T-helper 17 cell (primary cell): ENCODE measurements around the gene PGF. TPM values are rescaled to one million over a fixed set of nuclear protein-coding genes. Genes with fewer than 3 reads are reported as not detected.

Experiments used
- ATAC-seq: fragments of 150-1000 bp; cut with Tn5 transposase; 2 replicates; pipeline ENCODE4 v1.10.0; 2021; ENCODE audit warnings: mild to moderate bottlenecking, moderate library complexity
- DNase-seq, 3 donors: peaks; one replicate each; pipeline versions ENCODE4 v3.0.0 to v3.0.0-alpha.2; 2020 to 2021
- H3K9me3 ChIP-seq: one replicate; pipeline ENCODE4 v1.7.0; 2013; ENCODE audit warnings: low read length, mild to moderate bottlenecking; ENCODE audit not compliant: control insufficient read depth, poor library complexity, severe bottlenecking
- H3K27ac Mint-ChIP-seq: one replicate; pipeline ENCODE4 v1.8.0; 2022; ENCODE audit warnings: mild to moderate bottlenecking, moderate library complexity, mixed read lengths
- H3K27me3 Mint-ChIP-seq: one replicate; pipeline ENCODE4 v1.8.0; 2022; ENCODE audit warnings: mixed read lengths
- H3K36me3 Mint-ChIP-seq: one replicate; pipeline ENCODE4 v1.8.0; 2022; ENCODE audit warnings: low read depth, mixed read lengths
- H3K4me1 Mint-ChIP-seq: one replicate; pipeline ENCODE4 v1.8.0; 2022; ENCODE audit warnings: mild to moderate bottlenecking, mixed read lengths
- H3K4me3 Mint-ChIP-seq: one replicate; pipeline ENCODE4 v1.8.0; 2022; ENCODE audit warnings: mild to moderate bottlenecking, moderate library complexity, mixed read lengths
- total RNA-seq, 4 donors: library from RNA in 2 of 4; stranded (reverse) in 2 of 4; gene quantifications; one replicate each; pipeline ENCODE4 v1.2.3 and lab custom pipeline; 2022 to 2026

PGF gene
- total RNA-seq, 2 donors from 2014 or later = not detected

DNA sequence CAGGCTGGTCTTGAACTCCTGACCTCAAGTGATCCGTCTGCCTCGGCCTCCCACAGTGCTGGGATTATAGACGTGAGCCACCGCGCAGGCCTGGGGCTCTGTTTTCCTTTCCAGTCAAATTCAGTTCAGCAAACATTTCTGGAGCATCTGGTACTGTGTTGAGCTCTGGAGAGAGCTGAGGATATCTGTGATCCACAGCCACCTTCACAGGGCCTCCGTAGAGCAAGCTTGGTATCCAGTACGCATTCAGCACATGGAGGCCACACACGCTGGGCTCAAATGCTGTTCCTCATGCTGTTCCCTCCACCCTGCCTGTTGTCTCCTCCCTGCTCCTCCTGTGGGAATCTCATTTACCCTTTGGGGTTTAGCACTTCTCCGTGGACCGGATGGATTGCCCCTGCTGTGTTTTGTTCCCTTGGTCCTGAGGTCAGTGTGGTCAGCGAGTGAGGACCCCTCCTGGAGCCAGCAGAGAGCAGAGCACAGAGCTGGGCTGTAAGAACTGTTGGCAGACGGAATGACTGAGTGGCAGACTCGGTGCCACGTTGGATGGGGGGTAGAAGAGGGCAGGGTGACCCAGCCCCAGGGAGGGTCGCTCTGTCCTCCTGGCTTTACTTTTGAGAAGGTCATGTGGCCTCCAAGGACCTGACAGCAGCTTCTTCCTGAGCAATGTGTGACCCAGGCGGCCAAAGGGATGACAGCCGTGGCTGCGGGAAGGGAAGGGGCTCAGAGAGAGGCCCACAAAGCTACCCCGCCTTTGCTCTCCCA lies 33.2 kb downstream of the PGF start:
- Mint-ChIP-seq H3K4me1 (peaks cover 11% of the 10 kb centered on the region), H3K36me3 (peaks cover 3% of the 10 kb centered on the region), H3K27me3 (peaks cover 25% of the 10 kb centered on the region), H3K27ac (no peak overlapping the region), H3K4me3 (peak overlapping the region; percentile 49)
- H3K9me3 ChIP-seq = no peaks in the 10 kb centered on the region
- DNase-seq (no peak), ATAC-seq (no peak)

- H3K9me3 ChIP-seq = no peaks in the 10 kb centered on the region
- DNase-seq = no peak
Observed at GRCh38 chr14:74921053-74921620, 34.3 kb downstream of the PGF start.

DNA sequence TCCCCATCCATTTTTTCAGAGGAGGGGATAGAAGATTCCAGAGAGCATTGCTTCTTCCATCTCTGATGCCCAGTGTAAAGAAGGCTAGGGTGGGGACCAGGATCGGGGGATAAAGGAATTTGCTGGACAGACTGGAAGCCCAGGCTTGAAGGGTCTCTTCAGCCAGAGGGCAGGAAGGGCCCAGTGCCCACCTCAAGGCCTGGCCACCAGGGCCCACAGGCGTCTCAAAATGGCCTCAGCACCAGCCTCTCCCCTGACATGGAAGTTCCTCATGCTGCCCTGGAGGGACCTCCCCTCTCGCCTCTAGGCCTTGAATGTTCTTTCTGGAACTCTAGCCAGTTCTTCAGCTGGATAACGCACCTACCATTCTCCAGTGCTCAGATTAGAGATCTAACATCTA lies 35.1 kb downstream of the PGF start:
- Mint-ChIP-seq H3K27me3 (peaks cover 11% of the 10 kb centered on the region), H3K36me3 (peaks cover 3% of the 10 kb centered on the region), H3K4me1 (peaks cover 9% of the 10 kb centered on the region), H3K27ac (no peak overlapping the region), H3K4me3 (no peak overlapping the region)
- DNase-seq (no peak), ATAC-seq (no peak)
- no peaks in the 10 kb centered on the region for H3K9me3 ChIP-seq

More at GRCh38 chr14:74921053-74921620, 34.3 kb downstream of the PGF start:
- ATAC-seq = no peak
- Mint-ChIP-seq H3K4me3 (no peak overlapping the region), H3K27me3 (peaks cover 15% of the 10 kb centered on the region), H3K36me3 (peaks cover 3% of the 10 kb centered on the region), H3K4me1 (peaks cover 9% of the 10 kb centered on the region), H3K27ac (no peak overlapping the region)

DNA sequence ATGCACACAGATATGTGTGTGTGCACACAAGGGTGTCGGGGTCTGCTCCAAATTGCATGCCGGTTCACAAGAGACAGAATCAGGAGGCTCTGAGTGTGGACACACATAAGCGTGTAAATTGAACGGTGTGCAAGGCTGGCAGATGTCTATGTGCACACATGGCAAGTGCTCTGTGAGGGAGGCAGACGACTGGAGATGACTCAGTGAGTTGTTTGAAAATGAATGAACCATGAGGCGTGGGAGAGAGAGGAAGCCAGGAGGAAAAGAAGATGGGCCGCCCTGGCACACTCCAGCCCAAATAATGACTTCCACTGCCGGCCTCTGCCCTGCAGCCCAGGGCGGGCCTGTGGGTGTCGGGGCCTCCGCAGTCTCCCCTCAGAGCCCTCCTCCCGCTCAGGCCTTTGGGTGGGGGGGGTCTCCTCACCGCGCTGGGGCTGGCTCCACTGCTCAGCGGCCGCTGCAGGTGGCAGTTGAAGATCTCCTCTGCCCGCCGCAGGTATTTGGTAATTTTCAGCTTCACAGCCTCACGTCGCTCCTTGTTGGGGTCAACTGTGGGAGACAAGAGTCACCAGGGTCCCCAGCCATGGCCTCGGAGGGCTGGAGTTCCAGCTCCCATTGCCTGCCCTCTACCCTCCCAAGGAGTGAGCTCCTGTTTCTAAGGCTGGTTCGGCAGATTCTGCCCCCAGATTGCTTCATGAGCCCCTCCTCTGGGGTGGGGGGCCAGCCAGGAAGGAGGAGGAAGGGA lies 35.8 kb downstream of the PGF start:
- ATAC-seq = no peak

DNA sequence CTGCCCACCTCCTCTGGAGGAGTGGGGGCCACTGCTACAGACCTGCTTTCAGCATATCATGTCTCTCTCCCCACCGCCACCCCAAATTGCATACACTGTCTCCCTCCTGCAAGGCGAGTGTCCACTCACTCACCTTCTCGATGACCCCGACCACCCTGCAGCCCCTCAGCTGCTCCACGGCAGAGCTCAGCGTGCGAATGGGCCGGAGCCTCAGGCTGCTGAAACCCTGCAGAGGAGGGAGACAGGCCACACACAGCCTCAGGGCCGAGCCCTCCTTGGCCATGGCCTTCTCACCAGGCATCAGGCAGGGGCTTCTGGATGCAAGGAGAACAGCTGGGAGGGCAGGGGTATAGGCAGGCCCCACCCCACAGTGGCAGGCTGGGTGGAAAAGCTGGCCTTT lies 37.0 kb downstream of the PGF start:
- Mint-ChIP-seq H3K36me3 (no peaks in the 10 kb centered on the region), H3K27me3 (no peaks in the 10 kb centered on the region), H3K4me3 (no peak overlapping the region), H3K27ac (no peak overlapping the region), H3K4me1 (peaks cover 6% of the 10 kb centered on the region)
- no peak for ATAC-seq
- DNase-seq = no peak
- H3K9me3 ChIP-seq = no peaks in the 10 kb centered on the region

More for the DNA sequence above, 35.8 kb downstream of the PGF start:
- Mint-ChIP-seq H3K36me3 (peaks cover 3% of the 10 kb centered on the region), H3K4me1 (peaks cover 9% of the 10 kb centered on the region), H3K4me3 (no peak overlapping the region), H3K27me3 (peaks cover 7% of the 10 kb centered on the region), H3K27ac (no peak overlapping the region)
- H3K9me3 ChIP-seq = no peaks in the 10 kb centered on the region
- no peak for DNase-seq

- Mint-ChIP-seq H3K36me3 (no peaks in the 10 kb centered on the region), H3K4me1 (peaks cover 6% of the 10 kb centered on the region), H3K27me3 (no peaks in the 10 kb centered on the region), H3K27ac (peak overlapping the region; percentile 54), H3K4me3 (no peak overlapping the region)
- no peak for ATAC-seq
- H3K9me3 ChIP-seq = no peaks in the 10 kb centered on the region
- no peak for DNase-seq
Observed at GRCh38 chr14:74917646-74918081, 37.7 kb downstream of the PGF start.

DNA sequence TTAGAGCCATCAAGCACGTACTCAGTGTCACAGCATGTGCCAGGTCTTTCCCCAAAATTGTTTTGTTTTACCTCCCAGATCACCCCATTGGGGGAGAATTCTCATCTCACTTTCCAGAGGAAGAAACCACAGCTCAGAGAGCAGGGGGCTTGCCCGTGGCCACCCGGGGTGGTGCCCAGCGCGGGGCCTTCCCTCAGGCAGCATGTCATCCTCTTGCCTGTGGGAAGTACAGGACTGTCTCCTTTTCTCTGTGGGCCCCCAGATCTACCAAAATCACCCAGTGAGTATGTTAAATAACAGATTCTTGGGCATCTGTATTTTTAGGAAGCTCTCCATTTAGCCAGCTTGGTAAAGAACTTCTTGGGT lies 38.2 kb downstream of the PGF start:
- Mint-ChIP-seq H3K27me3 (no peaks in the 10 kb centered on the region), H3K27ac (peak overlapping the region; percentile 54), H3K4me3 (no peak overlapping the region), H3K4me1 (peaks cover 5% of the 10 kb centered on the region), H3K36me3 (no peaks in the 10 kb centered on the region)
- no peak for ATAC-seq
- no peaks in the 10 kb centered on the region for H3K9me3 ChIP-seq
- no peak for DNase-seq

- DNase-seq (no peak), ATAC-seq (no peak)
- no peak overlapping the region for H3K27ac Mint-ChIP-seq
- H3K9me3 ChIP-seq = no peaks in the 10 kb centered on the region
- peaks cover 2% of the 10 kb centered on the region for H3K4me1 Mint-ChIP-seq
- H3K27me3 Mint-ChIP-seq = no peaks in the 10 kb centered on the region
- H3K36me3 Mint-ChIP-seq = no peaks in the 10 kb centered on the region
- no peak overlapping the region for H3K4me3 Mint-ChIP-seq
Observed at GRCh38 chr14:74915826-74916225, 39.6 kb downstream of the PGF start.

DNA sequence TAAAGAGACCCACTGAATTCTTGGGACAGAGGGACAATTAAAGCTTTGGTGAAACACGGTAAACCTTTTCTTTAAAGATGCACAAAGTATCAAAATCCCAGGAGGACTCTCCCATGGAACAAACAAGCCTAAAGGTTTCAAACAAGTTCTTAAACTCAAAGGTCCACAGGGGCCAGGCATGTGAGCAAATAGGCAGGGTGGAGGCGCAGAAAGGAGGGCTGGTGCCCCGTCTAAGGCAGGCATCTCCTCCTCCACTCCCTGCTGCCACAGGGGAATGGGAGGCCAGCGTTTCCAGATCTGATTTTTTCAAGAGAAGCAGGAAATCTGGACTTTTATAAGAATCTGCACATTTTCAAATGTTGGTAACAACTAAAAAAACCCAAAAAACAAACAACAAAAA lies 40.0 kb downstream of the PGF start:
- Mint-ChIP-seq H3K4me3 (no peak overlapping the region), H3K4me1 (no peaks in the 10 kb centered on the region), H3K27ac (no peak overlapping the region), H3K36me3 (no peaks in the 10 kb centered on the region), H3K27me3 (no peaks in the 10 kb centered on the region)
- DNase-seq = no peak
- no peak for ATAC-seq
- no peaks in the 10 kb centered on the region for H3K9me3 ChIP-seq

- H3K9me3 ChIP-seq = no peaks in the 10 kb centered on the region
- Mint-ChIP-seq H3K36me3 (no peaks in the 10 kb centered on the region), H3K27ac (no peak overlapping the region), H3K27me3 (no peaks in the 10 kb centered on the region), H3K4me1 (no peaks in the 10 kb centered on the region), H3K4me3 (no peak overlapping the region)
- DNase-seq (no peak), ATAC-seq (no peak)
Observed at GRCh38 chr14:74913986-74914573, 41.3 kb downstream of the PGF start.

DNA sequence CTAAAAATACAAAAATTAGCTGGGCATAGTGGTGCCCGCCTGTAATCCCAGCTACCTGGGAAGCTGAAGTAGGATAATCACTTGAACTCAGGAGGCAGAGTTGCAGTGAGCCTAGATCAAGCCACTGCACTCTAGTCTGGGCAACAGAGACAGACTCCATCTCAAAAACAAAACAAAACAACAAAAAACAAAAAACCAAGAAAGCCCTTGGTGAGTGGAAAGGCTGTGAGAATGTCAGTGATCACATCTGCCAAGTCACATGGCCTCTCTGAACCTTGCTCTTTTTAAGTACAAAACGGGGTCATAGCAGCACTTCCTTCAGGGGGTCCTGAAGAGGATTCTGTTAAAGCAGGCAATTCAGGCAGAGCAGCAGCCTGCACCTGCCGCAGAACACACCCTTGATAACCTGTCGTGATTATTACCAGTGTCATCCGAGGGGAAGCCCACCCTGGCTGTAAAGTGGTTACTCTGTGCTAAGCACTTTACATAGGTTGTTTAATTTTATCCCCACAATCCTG lies 41.9 kb downstream of the PGF start:
- no peak for DNase-seq
- no peak overlapping the region for H3K27ac Mint-ChIP-seq
- no peaks in the 10 kb centered on the region for H3K4me1 Mint-ChIP-seq
- ATAC-seq = no peak
- H3K9me3 ChIP-seq = no peaks in the 10 kb centered on the region
- no peaks in the 10 kb centered on the region for H3K36me3 Mint-ChIP-seq
- H3K27me3 Mint-ChIP-seq = no peaks in the 10 kb centered on the region
- H3K4me3 Mint-ChIP-seq = no peak overlapping the region

DNA sequence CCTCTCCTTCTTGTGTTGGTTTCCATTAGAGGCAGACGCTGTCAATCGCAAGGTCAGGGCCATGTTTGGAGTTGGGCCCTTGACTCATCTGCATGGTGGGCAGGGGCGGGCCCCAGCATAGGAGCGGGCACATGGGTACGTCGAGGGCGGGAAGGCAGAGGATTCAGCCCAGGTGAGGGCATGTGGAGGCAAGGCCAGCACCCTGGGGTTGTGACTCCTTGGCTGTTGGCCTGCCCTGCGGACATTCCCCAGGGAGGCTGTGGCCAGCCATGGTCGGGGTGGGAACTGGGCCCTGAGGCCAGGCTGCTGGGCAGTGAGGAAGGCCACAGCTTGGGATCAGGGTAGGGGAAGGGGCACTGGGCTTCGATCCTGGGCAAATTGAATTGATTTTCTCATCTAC lies 42.6 kb downstream of the PGF start:
- H3K9me3 ChIP-seq = no peaks in the 10 kb centered on the region
- Mint-ChIP-seq H3K4me1 (no peaks in the 10 kb centered on the region), H3K27ac (no peak overlapping the region), H3K4me3 (no peak overlapping the region), H3K36me3 (no peaks in the 10 kb centered on the region), H3K27me3 (no peaks in the 10 kb centered on the region)
- ATAC-seq (no peak), DNase-seq (no peak)

DNA sequence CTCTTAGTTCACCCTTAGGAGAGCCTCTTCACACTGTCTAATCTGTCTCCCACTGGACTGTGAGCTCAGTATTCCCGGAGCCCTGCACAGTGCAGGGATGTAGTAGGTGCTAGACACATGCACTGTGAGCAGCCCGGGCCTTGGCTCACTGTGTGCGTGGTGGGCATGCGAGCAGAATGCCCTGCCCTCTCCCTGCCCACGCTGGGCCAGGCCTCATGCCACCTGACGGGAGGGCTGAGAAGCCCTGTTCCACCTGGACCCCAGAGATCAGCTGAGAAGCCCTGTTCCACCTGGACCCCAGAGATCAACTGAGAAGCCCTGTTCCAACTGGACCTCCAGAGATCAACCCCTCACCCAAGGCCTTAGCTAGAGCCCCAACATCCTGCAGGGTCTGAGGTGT lies 43.3 kb downstream of the PGF start:
- H3K27ac Mint-ChIP-seq = no peak overlapping the region
- H3K4me1 Mint-ChIP-seq = no peaks in the 10 kb centered on the region
- DNase-seq (no peak), ATAC-seq (no peak)
- no peaks in the 10 kb centered on the region for H3K9me3 ChIP-seq
- no peaks in the 10 kb centered on the region for H3K36me3 Mint-ChIP-seq
- no peak overlapping the region for H3K4me3 Mint-ChIP-seq
- no peaks in the 10 kb centered on the region for H3K27me3 Mint-ChIP-seq
